HCT116 (cell line): ENCODE results near the gene SRGAP3. TPM values are rescaled to one million over a fixed set of nuclear protein-coding genes. Genes with fewer than 3 reads are reported as not detected.

Experiments used
- ATAC-seq: fragments of 200-7000 bp; cut with Tn5 transposase; 2 replicates; pipeline ENCODE4 v1.9.1; 2020; ENCODE audit warnings: mild to moderate bottlenecking, moderate library complexity
- BruUV-seq: library from RNA; stranded (reverse); fragments of 400-500 nt; replicated peaks from 2 replicates; lab custom pipeline; 2021; lab: Mats Ljungman, UMichigan
- CTCF ChIA-PET: fragments of 300-600 bp; sonication (Branson Sonifier 250); formaldehyde crosslinking; loops from one replicate; lab custom pipeline; 2021; ENCODE audit warnings: antibody characterized with exemption; lab: Charles Lee
- POLR2A ChIA-PET: fragments of 300-600, 350-600 bp; sonication (Branson Sonifier 250); formaldehyde crosslinking; loops from one replicate; lab custom pipeline; 2021; ENCODE audit warnings: antibody characterized with exemption; lab: Charles Lee
- RAD21 ChIA-PET, 2 experiments: fragments of 300-600 bp; sonication (Branson Sonifier 250); formaldehyde crosslinking; loops; one replicate each; lab custom pipeline; 2023; ENCODE audit warnings: low total read pairs in 2 of 2; ENCODE audit not compliant: uncharacterized antibody in 2 of 2, unreplicated experiment in 2 of 2, low non-redundant PET in 1 of 2; lab: Charles Lee
- DNase-seq: peaks from one replicate; pipeline ENCODE4 v3.0.0-alpha.2; 2010; ENCODE audit warnings: low read depth, low spot score
- H2AFZ ChIP-seq: fragments of 200-600 bp; shearing (Covaris generic), sonication (generic); 2 replicates; pipeline ENCODE4 v1.6.1; 2017; ENCODE audit warnings: low read depth, mixed run types, mixed read lengths, antibody characterized with exemption, low read length; ENCODE audit not compliant: poor library complexity, severe bottlenecking
- H3K27ac ChIP-seq: 2 replicates; pipeline ENCODE4 v1.5.1; 2012; ENCODE audit warnings: low read depth, low read length
- H3K27me3 ChIP-seq: fragments of 200-600 bp; sonication (generic); 2 replicates; pipeline ENCODE4 v1.6.1; 2016; ENCODE audit warnings: mixed run types, low read length, mixed read lengths; ENCODE audit not compliant: insufficient read depth
- H3K36me3 ChIP-seq, 2 experiments: fragments of 200-500 bp in 1 of 2; fragments of 200-600 bp in 1 of 2; sonication (Bioruptor generic) in 1 of 2; sonication (generic) in 1 of 2; 2 replicates each; pipeline versions ENCODE4 v1.5.1 to v1.6.1; 2014 to 2016; ENCODE audit warnings: low read length in 2 of 2, inconsistent platforms in 1 of 2, mixed read lengths in 1 of 2, mixed run types in 1 of 2; ENCODE audit not compliant: insufficient read depth in 2 of 2, control insufficient read depth in 1 of 2
- H3K4me1 ChIP-seq, 2 experiments: fragments of 200-600 bp in 1 of 2; sonication (generic) in 1 of 2; 2 replicates each; pipeline versions ENCODE4 v1.5.1 to v1.6.1; 2012 to 2017; ENCODE audit warnings: low read length in 2 of 2, inconsistent platforms in 1 of 2, mild to moderate bottlenecking in 1 of 2, mixed read lengths in 1 of 2, mixed run types in 1 of 2, moderate library complexity in 1 of 2; ENCODE audit not compliant: insufficient read depth in 2 of 2, control insufficient read depth in 1 of 2
- H3K4me2 ChIP-seq: fragments of 200-600 bp; sonication (generic); 2 replicates; pipeline ENCODE4 v1.6.1; 2017; ENCODE audit warnings: mixed run types, low read length, mixed read lengths
- H3K4me3 ChIP-seq, 2 experiments: fragments of 200-600 bp in 1 of 2; sonication (generic) in 1 of 2; replicated peaks in 1 of 2; 2 replicates each; pipeline ENCODE4 v1.5.1; 2011 to 2016; ENCODE audit warnings: low read length in 2 of 2, control low read depth in 1 of 2, low read depth in 1 of 2, mild to moderate bottlenecking in 1 of 2, mixed read lengths in 1 of 2, mixed run types in 1 of 2
- H3K79me2 ChIP-seq: fragments of 200-600 bp; sonication (generic); 2 replicates; pipeline ENCODE4 v1.6.1; 2017; ENCODE audit warnings: mild to moderate bottlenecking, mixed run types, low read length, moderate library complexity, mixed read lengths; ENCODE audit not compliant: insufficient read depth
- H3K9ac ChIP-seq: fragments of 200-600 bp; sonication (generic); 2 replicates; pipeline ENCODE4 v1.6.1; 2016; ENCODE audit warnings: low read length, mixed read lengths
- H3K9me2 ChIP-seq: fragments of 200-600 bp; sonication (generic), shearing (Covaris generic); 2 replicates; pipeline ENCODE4 v1.6.1; 2017; ENCODE audit warnings: mixed run types, mild to moderate bottlenecking, moderate library complexity; ENCODE audit not compliant: insufficient read depth
- H3K9me3 ChIP-seq, 2 experiments: fragments of 200-500 bp in 1 of 2; fragments of 200-600 bp in 1 of 2; sonication (Bioruptor generic) in 1 of 2; sonication (generic) in 1 of 2; 2 replicates each; pipeline ENCODE4 v1.6.1; 2014 to 2017; ENCODE audit warnings: low read length in 2 of 2, mixed read lengths in 2 of 2, inconsistent platforms in 1 of 2, low read depth in 1 of 2, mild to moderate bottlenecking in 1 of 2, mixed run types in 1 of 2, moderate library complexity in 1 of 2; ENCODE audit not compliant: control insufficient read depth in 1 of 2, insufficient read depth in 1 of 2
- H4K20me1 ChIP-seq: fragments of 200-600 bp; sonication (generic), shearing (Covaris generic); 2 replicates; pipeline ENCODE4 v1.6.1; 2017; ENCODE audit warnings: mixed run types, mild to moderate bottlenecking, moderate library complexity; ENCODE audit not compliant: insufficient read depth
- CEBPB ChIP-seq: IDR thresholded peaks from 2 replicates; pipeline ENCODE4 v1.6.1; 2012; ENCODE audit warnings: low read depth
- EGR1 ChIP-seq: IDR thresholded peaks from 2 replicates; pipeline ENCODE4 v1.6.1; 2012; ENCODE audit warnings: low read depth
- ELF1 ChIP-seq: IDR thresholded peaks from 2 replicates; pipeline ENCODE4 v1.6.1; 2012; ENCODE audit warnings: low read depth, borderline replicate concordance
- EZH2phosphoT487 ChIP-seq: fragments of 200-600 bp; IDR thresholded peaks from 2 replicates; pipeline ENCODE4 v1.6.1; 2018; ENCODE audit warnings: antibody characterized with exemption, borderline replicate concordance
- FOSL1 ChIP-seq: IDR thresholded peaks from 2 replicates; pipeline ENCODE4 v1.6.1; 2012; ENCODE audit warnings: low read depth
- RAD21 ChIP-seq: IDR thresholded peaks from 2 replicates; pipeline ENCODE4 v1.6.1; 2012; ENCODE audit warnings: low read depth, mild to moderate bottlenecking
- REST ChIP-seq: IDR thresholded peaks from 2 replicates; pipeline ENCODE4 v1.6.1; 2012; ENCODE audit warnings: low read depth
- TCF7L2 ChIP-seq: IDR thresholded peaks from 2 replicates; pipeline ENCODE4 v1.7.0; 2011; ENCODE audit warnings: borderline replicate concordance, inconsistent platforms; ENCODE audit not compliant: insufficient read depth, insufficient read length; ENCODE audit errors: extremely low read depth
- YY1 ChIP-seq: IDR thresholded peaks from 2 replicates; pipeline ENCODE4 v1.6.1; 2011; ENCODE audit warnings: low read length, low read depth, moderate library complexity, mild to moderate bottlenecking; ENCODE audit not compliant: insufficient replicate concordance; ENCODE audit errors: extremely low read depth
- intact Hi-C: fragments of 100-400 bp; cut with micrococcal nuclease; formaldehyde crosslinking; loops from 2 replicates; pipeline ENCODE4 v1.10.0; 2022
- total RNA-seq: library from RNA; stranded (reverse); gene quantifications from one replicate; pipeline ENCODE4 v1.2.1, GENCODE V29; 2021; ENCODE audit not compliant: unreplicated experiment
- TF ChIP-seq, protein P1 (sequence below), 3 experiments: fragments of 200-600 bp in 1 of 3; sonication (generic) in 1 of 3; IDR thresholded peaks in 2 of 3; conservative IDR thresholded peaks in 1 of 3; 2 replicates each; pipeline ENCODE4 v1.5.1; 2012 to 2017; ENCODE audit warnings: low read depth in 2 of 3, low read length in 2 of 3, antibody characterized with exemption in 1 of 3, borderline replicate concordance in 1 of 3, control low read depth in 1 of 3, mild to moderate bottlenecking in 1 of 3, mixed read lengths in 1 of 3, mixed run types in 1 of 3, moderate library complexity in 1 of 3; ENCODE audit not compliant: insufficient read depth in 1 of 3

SRGAP3 gene
- total RNA-seq, 1 experiment from 2014 or later = 8.3 TPM

- ChIA-PET CTCF (no interaction called here), POLR2A (no interaction called here), RAD21 (no interaction called here)
These were observed 212.2 kb downstream of the SRGAP3 start for GRCh38 chr3:9037144-9037711.

More at GRCh38 chr3:9037144-9037711, 212.2 kb downstream of the SRGAP3 start:
- Histone ChIP-seq H3K4me1 (no peaks in the 10 kb centered on the region), H3K9me2 (no peaks in the 10 kb centered on the region), H3K36me3 (no peaks in the 10 kb centered on the region), H3K9ac (no peak overlapping the region), H3K4me2 (no peak overlapping the region), H2AFZ (no peak overlapping the region), H3K4me3 (no peak overlapping the region), H3K9me3 (no peaks in the 10 kb centered on the region), H3K27ac (no peak overlapping the region), H3K27me3 (0 out of 2 replicates have a peak, but pooled peaks cover 4% of the 10 kb centered on the region), H3K79me2 (no peaks in the 10 kb centered on the region), H4K20me1 (no peaks in the 10 kb centered on the region)
- BruUV-seq = no TSS peak
- no peak for TF ChIP-seq YY1
- no peak for TF ChIP-seq CEBPB
- TF ChIP-seq REST = no peak
- TF ChIP-seq EZH2phosphoT487 = no peak
- TF ChIP-seq FOSL1 = no peak
- no peak for TF ChIP-seq TCF7L2
- TF ChIP-seq, protein P1, sequence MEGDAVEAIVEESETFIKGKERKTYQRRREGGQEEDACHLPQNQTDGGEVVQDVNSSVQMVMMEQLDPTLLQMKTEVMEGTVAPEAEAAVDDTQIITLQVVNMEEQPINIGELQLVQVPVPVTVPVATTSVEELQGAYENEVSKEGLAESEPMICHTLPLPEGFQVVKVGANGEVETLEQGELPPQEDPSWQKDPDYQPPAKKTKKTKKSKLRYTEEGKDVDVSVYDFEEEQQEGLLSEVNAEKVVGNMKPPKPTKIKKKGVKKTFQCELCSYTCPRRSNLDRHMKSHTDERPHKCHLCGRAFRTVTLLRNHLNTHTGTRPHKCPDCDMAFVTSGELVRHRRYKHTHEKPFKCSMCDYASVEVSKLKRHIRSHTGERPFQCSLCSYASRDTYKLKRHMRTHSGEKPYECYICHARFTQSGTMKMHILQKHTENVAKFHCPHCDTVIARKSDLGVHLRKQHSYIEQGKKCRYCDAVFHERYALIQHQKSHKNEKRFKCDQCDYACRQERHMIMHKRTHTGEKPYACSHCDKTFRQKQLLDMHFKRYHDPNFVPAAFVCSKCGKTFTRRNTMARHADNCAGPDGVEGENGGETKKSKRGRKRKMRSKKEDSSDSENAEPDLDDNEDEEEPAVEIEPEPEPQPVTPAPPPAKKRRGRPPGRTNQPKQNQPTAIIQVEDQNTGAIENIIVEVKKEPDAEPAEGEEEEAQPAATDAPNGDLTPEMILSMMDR (IDR thresholded peaks at IDR 0.05 in 2 of 3, conservative IDR thresholded peaks at IDR 0.05 in 1 of 3; ENCODE audit: borderline replicate concordance in 1 of 3, insufficient read depth in 1 of 3, low read depth in 2 of 3, low read length in 2 of 3) = no peak
- TF ChIP-seq RAD21 = no peak
- no peak for TF ChIP-seq ELF1
- no peak for TF ChIP-seq EGR1
- no peak for DNase-seq
- intact Hi-C loops = no loop called here
- no peak for ATAC-seq
